Epithelial cell of proximal tubule (primary cell): Measurements from ENCODE around the gene C1orf35. TPM values are rescaled to one million over a fixed set of nuclear protein-coding genes. Genes with fewer than 3 reads are reported as not detected.

Experiments
- DNase-seq: peaks from one replicate; pipeline ENCODE4 v3.0.0-alpha.2; 2011; ENCODE audit warnings: low read depth
- H3K4me3 ChIP-seq: 2 replicates; pipeline ENCODE4 v1.5.1; 2011; ENCODE audit warnings: low read depth, mild to moderate bottlenecking, low read length
- CTCF ChIP-seq: conservative IDR thresholded peaks from 2 replicates; pipeline ENCODE4 v1.5.1; 2012; ENCODE audit warnings: low read depth, mild to moderate bottlenecking, low read length
- total RNA-seq: library from RNA; depleted of rRNA; stranded (reverse); fragments of >200 nt; gene quantifications from 2 replicates; pipeline ENCODE4 v1.2.3, GENCODE V29; 2015

C1orf35 gene
- total RNA-seq, 1 donor from 2014 or later = 23.8 TPM

DNA sequence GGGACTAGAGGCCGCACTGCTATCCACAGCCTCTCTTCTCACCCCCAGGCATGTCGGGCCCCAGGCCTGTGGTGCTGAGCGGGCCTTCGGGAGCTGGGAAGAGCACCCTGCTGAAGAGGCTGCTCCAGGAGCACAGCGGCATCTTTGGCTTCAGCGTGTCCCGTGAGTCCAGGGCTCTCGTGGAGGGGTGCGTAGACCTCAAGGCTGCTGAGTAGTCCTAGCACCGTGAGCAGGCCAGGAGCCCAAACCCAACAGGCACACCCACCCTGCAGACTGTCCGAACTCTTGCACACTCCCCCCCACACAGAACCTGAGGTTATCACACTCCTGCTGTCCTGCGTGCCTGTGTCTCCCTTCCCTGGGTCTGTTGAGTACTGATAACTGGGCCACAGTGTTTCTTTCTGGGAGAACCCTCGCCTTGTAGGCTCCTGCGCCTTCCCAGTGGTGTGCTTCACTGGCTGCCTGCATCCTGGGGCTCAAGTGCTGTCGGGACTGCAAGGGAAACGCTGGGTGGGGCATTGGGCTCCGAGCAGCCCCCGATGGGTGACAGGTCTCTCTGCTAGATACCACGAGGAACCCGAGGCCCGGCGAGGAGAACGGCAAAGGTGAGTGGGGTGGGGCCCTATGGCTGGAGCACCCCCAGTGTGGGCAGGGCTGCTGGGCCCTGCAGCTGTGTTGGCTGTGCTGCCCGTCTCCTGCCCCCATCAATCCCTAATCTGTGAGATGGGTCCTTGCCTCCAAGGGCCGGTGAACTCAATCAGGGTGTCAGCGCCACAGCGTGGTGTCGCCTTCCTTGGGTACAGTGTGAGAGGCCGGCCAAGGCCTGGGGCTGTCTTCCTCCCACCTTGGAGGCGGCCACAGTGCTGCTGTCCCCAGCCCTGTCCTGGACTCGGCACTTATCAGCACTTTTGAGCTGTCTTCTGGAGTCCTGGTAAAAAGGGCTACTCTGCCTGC lies 42.6 kb upstream of the C1orf35 start:
- TF ChIP-seq CTCF = no peak
- no peak overlapping the region for H3K4me3 ChIP-seq
- no peak for DNase-seq

GRCh38 chr1:228144993-228145343 lies 41.8 kb upstream of the C1orf35 start:
- H3K4me3 ChIP-seq = no peak overlapping the region
- TF ChIP-seq CTCF = no peak
- no peak for DNase-seq

DNA sequence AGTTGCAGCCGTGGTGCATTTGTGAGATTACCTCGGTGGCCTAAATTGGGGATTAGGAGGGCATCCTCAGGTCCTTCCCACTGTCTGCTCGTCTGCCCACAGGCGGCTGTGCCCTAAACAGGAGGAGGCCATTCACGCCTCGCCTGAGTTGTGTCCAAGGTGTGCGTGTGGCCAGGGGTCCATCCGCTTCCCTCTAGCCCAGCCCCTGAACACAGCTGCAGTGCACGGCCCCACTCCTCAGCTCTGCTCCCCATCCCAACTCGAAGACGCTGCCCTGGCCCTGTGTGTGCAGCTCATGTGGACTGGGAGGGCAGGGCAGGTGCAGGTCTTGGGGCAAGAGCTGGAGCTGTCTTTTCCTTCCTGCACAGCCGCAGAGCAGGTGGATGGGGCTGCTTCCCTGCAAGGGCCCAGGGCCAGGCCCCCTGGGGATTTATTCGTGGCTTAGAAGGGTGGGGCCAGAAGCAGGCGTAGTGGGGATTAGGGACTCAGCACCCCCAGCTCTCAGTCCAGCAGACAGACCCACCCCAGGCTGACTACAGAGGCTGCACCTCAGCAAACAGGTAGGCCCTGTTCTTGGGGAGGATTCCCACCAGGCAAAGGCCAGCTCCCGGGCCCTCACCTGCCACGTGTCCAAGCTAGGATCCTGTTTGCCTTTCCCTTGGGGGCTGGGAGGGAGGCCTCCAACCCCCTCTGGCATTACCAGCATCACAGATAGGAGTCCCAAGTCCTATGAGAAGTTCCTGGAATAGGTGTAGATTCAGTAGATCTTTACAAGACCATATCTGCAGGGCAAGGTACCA lies 41.3 kb upstream of the C1orf35 start:
- no peak for DNase-seq
- H3K4me3 ChIP-seq = no peak overlapping the region
- no peak for TF ChIP-seq CTCF

GRCh38 chr1:228143480-228144192 lies 40.5 kb upstream of the C1orf35 start:
- TF ChIP-seq CTCF = no peak
- H3K4me3 ChIP-seq = no peak overlapping the region
- DNase-seq = no peak

DNA sequence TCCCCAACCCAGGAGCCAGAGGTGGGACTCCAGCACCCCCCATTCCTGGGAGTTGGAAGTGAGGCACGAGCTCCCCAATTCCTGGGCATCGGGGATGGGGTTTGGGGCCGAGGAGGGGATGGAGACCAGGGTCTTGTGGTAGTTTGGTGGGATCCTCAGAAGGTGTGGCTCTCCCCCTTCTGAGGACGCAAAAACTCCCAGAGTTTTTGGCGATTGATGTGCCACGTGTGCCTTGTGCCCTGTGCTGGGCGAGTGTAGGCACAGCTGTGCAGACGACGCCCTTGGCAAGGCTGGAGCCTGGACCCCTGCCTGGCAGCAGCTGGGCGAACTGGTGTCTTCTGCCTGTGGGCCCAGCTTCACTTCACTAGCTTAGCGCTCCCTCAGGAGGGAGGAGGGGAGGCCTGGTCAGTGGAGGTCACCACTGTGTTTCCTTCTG lies 39.6 kb upstream of the C1orf35 start:
- no peak for TF ChIP-seq CTCF
- H3K4me3 ChIP-seq = no peak overlapping the region
- no peak for DNase-seq

DNA sequence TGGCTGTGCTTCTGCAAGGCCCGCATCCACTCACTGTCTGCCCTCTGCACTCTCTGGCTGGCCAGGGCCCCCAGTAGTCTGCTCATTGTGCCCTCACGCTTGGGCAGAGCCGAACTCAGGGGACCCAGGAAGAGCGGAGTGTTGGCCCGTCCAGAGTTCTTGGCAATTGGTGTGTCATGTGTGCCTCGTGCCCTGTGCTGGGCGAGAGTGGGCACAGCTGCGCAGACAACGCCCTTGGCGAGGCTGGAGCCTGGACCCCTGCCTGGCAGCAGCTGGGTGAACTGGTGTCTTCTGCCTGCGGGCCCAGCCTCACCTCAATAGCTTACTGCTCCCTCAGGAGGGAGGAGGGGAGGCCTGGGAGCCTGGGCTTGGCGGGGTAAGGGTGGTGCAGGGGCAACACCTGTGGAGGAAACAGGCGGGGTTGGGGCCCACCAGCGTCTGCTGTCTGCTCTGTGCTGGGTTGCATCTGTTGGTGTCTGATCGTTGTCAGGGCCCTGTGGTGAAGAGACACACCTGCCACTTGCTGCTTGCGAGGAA lies 39.1 kb upstream of the C1orf35 start:
- DNase-seq = no peak
- peak overlapping the region; percentile 63 for H3K4me3 ChIP-seq
- TF ChIP-seq CTCF = no peak
